GM23248 (cell line): ENCODE data around the gene PLEKHA3.

ENCODE experiments used
- EZH2 ChIP-seq: fragments of 200-600 bp; sonication (generic); IDR thresholded peaks from 2 replicates; pipeline ENCODE4 v1.6.1; 2018; ENCODE audit warnings: antibody characterized with exemption, mild to moderate bottlenecking; ENCODE audit not compliant: insufficient read depth, poor library complexity, severe bottlenecking
- EZH2phosphoT487 ChIP-seq: fragments of 200-600 bp; sonication (generic); IDR thresholded peaks from 2 replicates; pipeline ENCODE4 v1.6.1; 2018; ENCODE audit warnings: antibody characterized with exemption, moderate library complexity, mild to moderate bottlenecking, low read depth; ENCODE audit not compliant: insufficient read depth

DNA sequence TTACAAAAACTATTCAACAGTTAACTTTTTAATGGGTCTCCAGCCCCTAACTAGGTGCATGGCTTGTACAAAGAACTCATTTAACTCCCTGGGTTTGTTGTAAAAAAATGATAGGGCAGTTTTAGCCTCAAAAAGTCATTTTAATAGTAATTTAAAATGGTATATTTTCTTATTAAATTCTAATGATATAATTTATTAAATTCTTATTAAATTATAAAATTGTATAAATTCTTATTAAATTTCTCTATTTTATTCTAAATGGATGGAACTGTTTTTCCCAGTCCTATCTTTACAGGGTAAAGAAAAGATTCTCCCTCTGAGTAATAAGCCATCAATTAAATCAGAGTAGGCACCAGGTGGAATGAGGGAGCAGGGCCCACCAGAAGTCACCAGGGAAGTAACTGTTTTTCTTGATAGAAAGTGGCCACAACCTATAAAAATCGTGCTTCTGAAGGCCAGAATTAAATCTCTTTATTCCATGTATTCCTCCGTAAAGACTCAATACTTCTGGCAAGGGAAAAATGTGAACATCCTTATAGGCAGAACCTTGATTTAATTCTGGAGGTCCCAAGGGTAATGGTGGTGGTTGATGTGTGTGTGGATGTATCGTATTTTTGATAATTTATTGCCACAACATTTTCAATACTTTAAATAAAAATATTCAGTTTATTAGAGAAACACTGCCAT lies 2.7 kb upstream of the PLEKHA3 start:
- TF ChIP-seq EZH2, result no peak
- no peak for TF ChIP-seq EZH2phosphoT487
